Neuronal stem cell (in vitro differentiated cells): ENCODE measurements around the gene STK36.

Experiments used
- DNase-seq: peaks from one replicate; pipeline ENCODE4 v3.0.0-alpha.2; 2013; ENCODE audit warnings: low spot score
- H2AFZ ChIP-seq: one replicate; pipeline ENCODE4 v1.6.1; 2013; ENCODE audit warnings: mild to moderate bottlenecking, low read length, inconsistent platforms
- H2AK5ac ChIP-seq: 2 replicates; pipeline ENCODE4 v1.6.1; 2013; ENCODE audit warnings: low read depth, mild to moderate bottlenecking, inconsistent platforms, low read length, moderate library complexity, mixed read lengths
- H2BK120ac ChIP-seq: 2 replicates; pipeline ENCODE4 v1.6.1; 2013; ENCODE audit warnings: low read depth, mild to moderate bottlenecking, inconsistent platforms, low read length, moderate library complexity, mixed read lengths
- H2BK12ac ChIP-seq: one replicate; pipeline ENCODE4 v1.6.1; 2013; ENCODE audit warnings: low read length, inconsistent platforms
- H2BK15ac ChIP-seq: 2 replicates; pipeline ENCODE4 v1.6.1; 2013; ENCODE audit warnings: mild to moderate bottlenecking, low read length, inconsistent platforms, mixed read lengths
- H2BK5ac ChIP-seq: one replicate; pipeline ENCODE4 v1.6.1; 2013; ENCODE audit warnings: inconsistent platforms, mild to moderate bottlenecking, low read length, moderate library complexity
- H3K14ac ChIP-seq: one replicate; pipeline ENCODE4 v1.6.1; 2013; ENCODE audit warnings: low read length, inconsistent platforms
- H3K18ac ChIP-seq: 2 replicates; pipeline ENCODE4 v1.6.1; 2013; ENCODE audit warnings: low read length, inconsistent platforms
- H3K23ac ChIP-seq: 2 replicates; pipeline ENCODE4 v1.6.1; 2013; ENCODE audit warnings: low read depth, mild to moderate bottlenecking, mixed read lengths, low read length, inconsistent platforms; ENCODE audit not compliant: poor library complexity
- H3K27ac ChIP-seq: replicated peaks from 3 replicates; pipeline ENCODE4 v1.5.1; 2013; ENCODE audit warnings: low read length, inconsistent platforms
- H3K27me3 ChIP-seq, 3 experiments: 2 replicates each; pipeline ENCODE4 v1.6.1; 2013; ENCODE audit warnings: low read length in 3 of 3, mild to moderate bottlenecking in 2 of 3, inconsistent platforms in 1 of 3, low read depth in 1 of 3, mixed read lengths in 1 of 3, moderate library complexity in 1 of 3; ENCODE audit not compliant: control insufficient read depth in 3 of 3, insufficient read depth in 3 of 3
- H3K36me3 ChIP-seq, 2 donors: replicated peaks in 1 of 2; 2 replicates each; pipeline ENCODE4 v1.6.1; 2013; ENCODE audit warnings: low read length in 2 of 2; ENCODE audit not compliant: control insufficient read depth in 2 of 2, insufficient read depth in 2 of 2
- H3K4ac ChIP-seq: 2 replicates; pipeline ENCODE4 v1.6.1; 2013; ENCODE audit warnings: inconsistent platforms, mild to moderate bottlenecking, low read length, moderate library complexity
- H3K4me1 ChIP-seq, 2 donors: 1 replicate in 1 of 2; 2 replicates in 1 of 2; pipeline ENCODE4 v1.6.1; 2013; ENCODE audit warnings: low read length in 2 of 2, low read depth in 1 of 2; ENCODE audit not compliant: control insufficient read depth in 2 of 2, insufficient read depth in 1 of 2
- H3K4me2 ChIP-seq: one replicate; pipeline ENCODE4 v1.6.1; 2013; ENCODE audit warnings: mild to moderate bottlenecking, low read length, inconsistent platforms; ENCODE audit not compliant: insufficient read depth, poor library complexity, severe bottlenecking
- H3K4me3 ChIP-seq, 2 donors: 2 replicates each; pipeline ENCODE4 v1.5.1; 2013; ENCODE audit warnings: low read length in 2 of 2, mild to moderate bottlenecking in 2 of 2, inconsistent platforms in 1 of 2, moderate library complexity in 1 of 2
- H3K79me1 ChIP-seq: one replicate; pipeline ENCODE4 v1.6.1; 2013; ENCODE audit warnings: low read depth, mild to moderate bottlenecking, inconsistent platforms, low read length, moderate library complexity
- H3K9ac ChIP-seq: one replicate; pipeline ENCODE4 v1.6.1; 2013; ENCODE audit warnings: mild to moderate bottlenecking, low read depth, low read length, inconsistent platforms; ENCODE audit not compliant: poor library complexity
- H3K9me3 ChIP-seq, 2 donors: replicated peaks in 1 of 2; 2 replicates each; pipeline versions ENCODE3 to v1.6.1; 2013; ENCODE audit warnings: low read length in 2 of 2, mild to moderate bottlenecking in 2 of 2, inconsistent platforms in 1 of 2, low read depth in 1 of 2, mixed read lengths in 1 of 2, moderate library complexity in 1 of 2; ENCODE audit not compliant: control insufficient read depth in 2 of 2, insufficient read depth in 1 of 2
- H4K8ac ChIP-seq: one replicate; pipeline ENCODE4 v1.6.1; 2013; ENCODE audit warnings: low read depth, mild to moderate bottlenecking, inconsistent platforms, low read length, moderate library complexity
- H4K91ac ChIP-seq: one replicate; pipeline ENCODE4 v1.6.1; 2013; ENCODE audit warnings: low read length, low read depth, mild to moderate bottlenecking, inconsistent platforms; ENCODE audit not compliant: poor library complexity
- WGBS, 2 donors: extraction: QIAGEN DNeasy Blood & Tissue Kit; methylation state at CpG; one replicate each; pipeline ENCODE4 v1.1.7; 2013; ENCODE audit warnings: missing lambda C conversion rate in 2 of 2, mixed read lengths in 1 of 2; ENCODE audit not compliant: insufficient read length in 2 of 2, insufficient replicate concordance in 1 of 2; ENCODE audit errors: extremely low coverage in 2 of 2; 5-methylcytosine and 5-hydroxymethylcytosine counted together

STK36 gene

GRCh38 chr2:218727502-218728165 is 55.7 kb downstream of the STK36 start:
- Histone ChIP-seq H2BK15ac (no peak overlapping the region), H3K79me1 (peaks cover 5% of the 10 kb centered on the region), H3K9me3 (peaks cover 5 to 35% of the 10 kb centered on the region in 2 donors), H3K27ac (no peak overlapping the region), H3K18ac (no peak overlapping the region), H3K9ac (no peak overlapping the region), H3K4ac (no peak overlapping the region), H2AFZ (no peak overlapping the region), H3K14ac (no peak overlapping the region), H2BK5ac (no peak overlapping the region), H3K4me3 (no peak overlapping the region), H4K91ac (no peak overlapping the region), H3K27me3 (no peaks in the 10 kb centered on the region), H3K4me2 (no peak overlapping the region), H3K4me1 (peaks cover 0 to 3% of the 10 kb centered on the region in 2 donors), H3K23ac (no peak overlapping the region), H4K8ac (no peak overlapping the region), H2AK5ac (no peak overlapping the region), H2BK12ac (no peak overlapping the region), H3K36me3 (peaks cover 0 to 35% of the 10 kb centered on the region in 2 donors), H2BK120ac (no peak overlapping the region)
- WGBS, 2 donors, result no CpG with 5 or more reads among the region's 6 CpGs
- DNase-seq, result no peak

- H3K36me3 ChIP-seq, result peaks cover 2 to 47% of the 10 kb centered on the region in 2 donors
- no peak overlapping the region for H3K14ac ChIP-seq
These were observed 57.8 kb downstream of the STK36 start for GRCh38 chr2:218729640-218730039.

GRCh38 chr2:218732052-218732760 is 60.3 kb downstream of the STK36 start:
- WGBS, 2 donors, result no CpG with 5 or more reads among the region's 5 CpGs

More at GRCh38 chr2:218729640-218730039, 57.8 kb downstream of the STK36 start:
- H2BK120ac ChIP-seq, result no peak overlapping the region
- H3K18ac ChIP-seq, result no peak overlapping the region
- no peak overlapping the region for H2BK12ac ChIP-seq
- no peak overlapping the region for H3K9ac ChIP-seq
- H2BK5ac ChIP-seq, result no peak overlapping the region
- no peak overlapping the region for H2AFZ ChIP-seq
- no peak for DNase-seq
- no peak overlapping the region for H3K4me3 ChIP-seq
- H3K4me1 ChIP-seq, result peaks cover 2 to 3% of the 10 kb centered on the region in 2 donors
- H4K8ac ChIP-seq, result no peak overlapping the region
- H3K4ac ChIP-seq, result no peak overlapping the region
- H4K91ac ChIP-seq, result no peak overlapping the region
- no peak overlapping the region for H3K27ac ChIP-seq
- H3K9me3 ChIP-seq, result peaks cover 5 to 35% of the 10 kb centered on the region in 2 donors
- no peak overlapping the region for H3K23ac ChIP-seq
- no peak overlapping the region for H2BK15ac ChIP-seq
- peaks cover 7% of the 10 kb centered on the region for H3K79me1 ChIP-seq
- no peaks in the 10 kb centered on the region for H3K27me3 ChIP-seq
- no CpG with 5 or more reads among the region's 3 CpGs for WGBS, 2 donors
- H2AK5ac ChIP-seq, result no peak overlapping the region
- H3K4me2 ChIP-seq, result no peak overlapping the region

GRCh38 chr2:218732761-218733158 is 60.9 kb downstream of the STK36 start:
- no peak overlapping the region for H3K18ac ChIP-seq
- no peak overlapping the region for H2BK5ac ChIP-seq
- H4K91ac ChIP-seq, result no peak overlapping the region
- no peak overlapping the region for H3K4me3 ChIP-seq
- H3K23ac ChIP-seq, result no peak overlapping the region
- no peak overlapping the region for H3K4ac ChIP-seq
- H3K9me3 ChIP-seq, result peaks cover 2 to 8% of the 10 kb centered on the region in 2 donors
- H3K9ac ChIP-seq, result no peak overlapping the region
- peaks cover 2 to 3% of the 10 kb centered on the region in 2 donors for H3K4me1 ChIP-seq
- no peak overlapping the region for H3K27ac ChIP-seq
- H3K79me1 ChIP-seq, result peaks cover 5% of the 10 kb centered on the region
- DNase-seq, result no peak
- no peak overlapping the region for H2BK12ac ChIP-seq
- H2BK120ac ChIP-seq, result no peak overlapping the region
- H3K27me3 ChIP-seq, result no peaks in the 10 kb centered on the region
- no peak overlapping the region for H4K8ac ChIP-seq
- no peak overlapping the region for H2AFZ ChIP-seq
- no peak overlapping the region for H3K14ac ChIP-seq
- H2AK5ac ChIP-seq, result no peak overlapping the region
- no peak overlapping the region for H2BK15ac ChIP-seq
- H3K4me2 ChIP-seq, result no peak overlapping the region
- WGBS, 2 donors, result no CpG with 5 or more reads among the region's 2 CpGs
- H3K36me3 ChIP-seq, result peaks cover 8 to 57% of the 10 kb centered on the region in 2 donors

More at GRCh38 chr2:218732052-218732760, 60.3 kb downstream of the STK36 start:
- peaks cover 3 to 55% of the 10 kb centered on the region in 2 donors for H3K36me3 ChIP-seq
- no peak overlapping the region for H3K23ac ChIP-seq
- H3K4me2 ChIP-seq, result no peak overlapping the region
- H2BK120ac ChIP-seq, result no peak overlapping the region
- no peak for DNase-seq
- no peak overlapping the region for H4K8ac ChIP-seq
- H2BK15ac ChIP-seq, result no peak overlapping the region
- peaks cover 2 to 3% of the 10 kb centered on the region in 2 donors for H3K4me1 ChIP-seq
- no peak overlapping the region for H3K18ac ChIP-seq
- H3K4ac ChIP-seq, result no peak overlapping the region
- H4K91ac ChIP-seq, result no peak overlapping the region
- H3K79me1 ChIP-seq, result peaks cover 4% of the 10 kb centered on the region
- H2BK12ac ChIP-seq, result no peak overlapping the region
- peaks cover 2 to 13% of the 10 kb centered on the region in 2 donors for H3K9me3 ChIP-seq
- no peak overlapping the region for H2AFZ ChIP-seq
- no peak overlapping the region for H2AK5ac ChIP-seq
- no peak overlapping the region for H3K14ac ChIP-seq
- no peak overlapping the region for H2BK5ac ChIP-seq
- H3K9ac ChIP-seq, result no peak overlapping the region
- no peak overlapping the region for H3K4me3 ChIP-seq
- no peaks in the 10 kb centered on the region for H3K27me3 ChIP-seq
- H3K27ac ChIP-seq, result no peak overlapping the region
